Mesenteric fat pad (tissue), 1 donor: ENCODE results near the gene GGCT. TPM values are rescaled to one million over a fixed set of nuclear protein-coding genes. Genes with fewer than 3 reads are reported as not detected.
"Not testable (repeated sequence)": the region's sequence is repeated elsewhere in the genome, so short reads cannot be mapped to it uniquely, and the experiment has no call there.

Source experiments
- DNase-seq: peaks from one replicate; pipeline ENCODE4 v3.0.0-alpha.2; 2020; ENCODE audit warnings: low spot score
- total RNA-seq: library from RNA; stranded (reverse); fragmentation: NEBNext Ultra II Directional; extraction: Animal tissue kit (Norgen Biotek cat#: 25700); gene quantifications from one replicate; pipeline ENCODE4 v1.2.1, GENCODE V29; 2021
- donor health status: DM: yes; HTN: yes; CAD: no.

The GGCT gene
- total RNA-seq, 1 donor from 2014 or later: 165 TPM

DNA sequence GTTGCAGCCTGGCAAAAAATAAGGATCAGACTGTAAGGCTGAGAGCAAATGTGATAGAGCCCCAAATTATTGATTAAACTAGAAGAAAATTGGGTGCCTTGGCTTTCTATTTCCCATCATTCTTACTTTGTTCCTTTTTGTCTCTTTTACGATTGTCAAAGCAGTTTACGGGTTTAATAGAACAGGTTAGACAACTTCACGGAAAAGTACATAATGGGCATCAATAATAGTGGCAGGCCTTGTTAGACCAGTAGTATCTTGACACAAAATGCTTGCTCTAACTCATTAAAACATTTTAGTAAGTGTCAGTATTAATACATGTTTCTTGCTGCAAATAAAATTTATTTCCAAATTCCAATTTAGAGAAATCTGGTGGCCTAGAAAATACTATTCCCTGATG, 14.5 kb upstream of the GGCT start:
- no peak for DNase-seq

- no peak for DNase-seq
Observed at GRCh38 chr7:30515761-30516160, 11.1 kb upstream of the GGCT start.

DNA sequence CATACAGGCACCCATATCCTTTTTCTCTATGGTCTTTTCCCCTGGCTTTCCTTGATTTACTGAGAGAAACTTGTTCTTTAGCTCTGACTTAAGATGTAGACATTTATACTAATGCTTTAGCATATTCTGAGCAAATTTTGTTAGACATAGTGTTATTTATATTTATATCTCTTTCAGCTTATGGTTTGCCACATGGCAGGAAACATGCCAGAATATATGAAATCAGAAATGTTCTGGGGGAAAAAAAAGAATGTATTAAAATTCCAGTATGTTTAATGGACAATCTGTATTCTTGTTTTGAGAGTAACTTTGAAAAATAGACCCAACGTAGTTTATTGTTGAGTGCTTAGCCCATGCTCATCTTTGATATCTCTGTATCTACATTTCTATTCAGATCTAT, 10.1 kb upstream of the GGCT start:
- DNase-seq: no peak

DNA sequence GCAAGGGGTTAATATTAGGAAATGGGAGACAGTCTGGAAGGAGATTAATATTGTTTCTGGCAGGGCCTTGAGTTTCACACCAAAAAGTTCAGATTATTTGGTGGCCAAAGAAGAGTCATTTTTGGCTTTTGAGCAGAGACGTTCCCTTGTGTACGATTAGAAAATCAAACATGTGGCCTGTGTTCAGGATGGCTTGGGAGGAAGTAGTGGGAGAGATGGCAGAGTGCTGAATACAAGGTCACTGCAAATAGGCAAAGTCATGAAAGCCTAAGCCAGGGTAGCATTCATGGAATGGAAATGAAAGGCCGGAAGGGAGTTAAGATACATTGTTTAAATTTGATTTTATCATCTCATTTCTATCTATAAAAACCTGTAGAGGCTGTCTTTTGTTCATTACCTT, 9.5 kb upstream of the GGCT start:
- DNase-seq: no peak

- no peak for DNase-seq
Observed at GRCh38 chr7:30513762-30514161, 9.1 kb upstream of the GGCT start.

- DNase-seq: no peak
Observed at GRCh38 chr7:30511973-30512662, 7.5 kb upstream of the GGCT start.

DNA sequence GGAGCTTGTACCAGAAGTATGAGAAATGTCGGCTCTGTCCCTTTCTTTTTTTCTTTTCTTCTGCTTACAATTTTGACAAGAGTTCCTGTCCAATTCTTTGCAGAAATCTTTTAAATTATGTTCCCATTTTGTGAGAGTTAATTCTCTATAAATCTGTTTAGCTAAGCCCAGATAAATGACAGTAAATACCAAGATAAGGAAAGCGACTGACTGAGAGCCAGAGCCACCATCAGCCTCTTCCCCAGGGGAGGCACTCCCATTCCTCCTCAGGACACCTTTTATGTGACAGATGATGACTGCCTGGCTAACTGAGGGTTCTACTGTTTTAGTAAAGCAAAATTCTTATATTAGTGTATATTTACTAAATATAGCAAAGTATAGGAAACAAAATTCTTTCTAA, 6.9 kb upstream of the GGCT start:
- no peak for DNase-seq

GRCh38 chr7:30510124-30511075, 5.8 kb upstream of the GGCT start:
- DNase-seq: no peak

DNA sequence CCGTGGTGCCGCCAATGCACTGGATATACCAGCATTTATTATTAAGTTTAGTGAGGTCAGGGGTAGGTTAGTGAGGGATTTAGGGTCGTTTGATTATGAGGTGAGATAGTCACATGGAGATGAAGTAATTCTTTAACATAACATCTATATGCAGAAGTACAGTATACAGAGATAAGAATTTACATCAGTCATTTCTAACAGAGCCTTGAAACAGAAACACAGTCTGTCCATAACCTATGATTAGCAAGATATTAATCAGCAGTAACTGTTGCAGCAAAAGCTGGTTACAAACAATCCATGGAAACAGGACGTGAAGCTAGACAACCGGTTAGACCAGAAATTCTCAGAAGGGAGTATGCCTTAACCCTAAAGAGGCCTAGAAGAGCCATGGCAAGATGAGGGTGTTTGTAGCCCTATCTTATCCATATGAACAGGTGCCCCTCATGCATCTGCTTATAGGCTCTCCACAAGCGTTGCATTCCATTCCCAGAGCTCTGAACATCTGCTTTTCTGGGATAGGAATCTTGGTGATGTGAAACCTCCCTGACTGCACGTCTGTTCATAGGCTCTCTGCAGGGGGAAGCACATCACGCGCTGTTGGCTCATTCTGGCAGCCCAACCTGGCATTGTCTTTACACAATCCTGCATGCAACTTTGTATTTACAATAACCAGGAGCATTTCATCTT, 4.7 kb upstream of the GGCT start:
- not testable (repeated sequence) for DNase-seq

DNA sequence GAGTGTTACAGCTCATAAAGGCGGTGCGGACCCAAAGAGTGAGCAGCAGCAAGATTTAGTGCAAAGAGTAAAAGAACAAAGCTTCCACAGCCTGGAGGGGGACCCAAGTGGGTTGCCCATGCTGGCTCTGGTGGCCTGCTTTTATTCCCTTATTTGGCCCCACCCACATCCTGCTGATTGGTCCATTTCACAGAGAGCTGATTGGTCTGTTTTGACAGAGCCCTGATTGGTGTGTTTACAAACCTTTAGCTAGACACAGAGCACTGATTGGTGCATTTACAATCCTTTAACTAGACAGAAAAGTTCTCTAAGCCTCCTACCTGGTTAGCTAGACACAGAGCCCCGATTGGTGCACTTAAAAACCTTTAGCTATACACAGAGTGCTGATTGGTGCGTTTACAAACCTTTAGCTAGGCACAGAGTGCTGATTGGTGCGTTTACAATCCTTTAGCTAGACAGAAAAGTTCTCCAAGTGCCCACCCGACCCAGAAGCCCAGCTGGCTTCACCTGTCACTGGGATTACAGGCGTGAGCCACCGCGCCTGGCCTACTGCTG, 2.8 kb upstream of the GGCT start:
- not testable (repeated sequence) for DNase-seq

GRCh38 chr7:30505174-30505697, 607 bp upstream of the GGCT start:
- no peak for DNase-seq

GRCh38 chr7:30503274-30504212, 1.1 kb downstream of the GGCT start:
- DNase-seq: no peak

DNA sequence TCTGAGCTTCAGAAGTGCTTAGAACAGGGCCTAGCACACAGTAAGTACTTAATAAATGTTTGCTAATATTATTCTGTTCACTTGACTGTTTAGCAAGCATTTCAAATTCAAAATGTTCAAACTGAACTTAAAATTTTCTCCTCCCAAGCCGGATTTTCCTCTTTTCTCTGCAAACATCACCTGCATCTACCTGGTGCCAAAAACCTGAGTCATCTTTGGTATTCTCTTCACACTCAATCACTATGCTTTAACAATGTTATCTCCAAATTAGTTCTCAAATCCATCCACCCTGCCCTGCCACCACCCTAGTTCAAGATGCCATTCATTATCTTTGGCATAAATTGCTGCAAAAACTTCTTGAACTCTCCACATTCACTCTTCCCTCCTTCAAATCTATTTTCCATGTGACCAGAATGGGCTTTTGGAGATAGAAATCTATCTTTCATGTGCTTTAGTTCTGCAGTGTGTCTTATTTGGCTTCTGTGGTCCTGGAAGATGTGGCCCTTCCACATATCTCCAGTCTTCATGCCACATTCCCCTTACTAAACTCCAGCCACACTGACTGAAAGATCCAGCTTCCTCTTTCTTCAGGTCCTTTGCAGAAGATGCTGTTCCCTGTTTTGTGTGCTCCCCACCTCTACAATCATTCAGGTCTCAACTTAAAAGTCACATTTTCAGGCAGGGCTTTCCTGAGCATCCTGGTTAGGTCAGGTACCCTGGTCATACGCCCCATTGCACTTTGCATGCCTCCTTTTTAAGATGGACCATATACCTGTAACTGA, 2.0 kb downstream of the GGCT start:
- no peak for DNase-seq

DNA sequence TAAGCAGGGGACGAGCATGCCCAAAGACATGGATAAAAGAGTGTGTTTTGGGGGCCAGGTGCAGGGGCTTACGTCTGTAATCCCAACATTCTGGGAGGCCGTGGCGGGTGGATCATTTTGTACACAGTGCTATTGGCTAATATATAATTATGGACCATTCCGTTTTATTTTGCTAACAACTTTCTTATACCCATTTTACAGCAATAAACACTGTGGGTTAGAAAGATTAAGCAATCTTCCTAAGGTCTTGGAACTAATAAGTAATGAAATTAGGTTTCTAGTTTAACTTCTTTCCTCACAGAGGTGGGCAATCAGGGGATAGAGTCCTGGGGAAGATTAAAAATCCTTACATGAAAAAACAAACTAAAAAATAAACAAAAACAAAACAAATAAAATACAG, 3.4 kb downstream of the GGCT start:
- DNase-seq: no peak

GRCh38 chr7:30493228-30493627, 11.4 kb downstream of the GGCT start:
- no peak for DNase-seq

GRCh38 chr7:30491417-30491816, 13.2 kb downstream of the GGCT start:
- DNase-seq: no peak

DNA sequence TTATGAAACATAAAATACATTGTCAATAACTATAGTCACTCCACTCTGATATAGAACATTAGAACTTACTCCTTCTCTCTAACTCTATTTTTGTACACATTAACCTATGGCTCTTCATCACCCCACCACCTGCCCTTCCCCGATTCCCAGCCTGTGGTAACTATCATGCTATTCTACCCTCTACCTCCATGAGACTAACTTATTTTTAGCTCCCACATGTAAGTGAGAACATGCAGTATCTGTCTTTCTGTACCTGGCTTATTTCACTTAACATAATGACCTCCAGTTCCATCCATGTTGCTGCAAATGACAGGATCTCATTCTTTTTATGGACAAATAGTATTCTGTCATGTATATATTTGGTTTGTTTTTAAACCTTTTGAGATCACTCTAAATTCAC, 17.3 kb downstream of the GGCT start:
- no peak for DNase-seq

- no peak for DNase-seq
Observed at GRCh38 chr7:30485667-30486066, 19.0 kb downstream of the GGCT start.

DNA sequence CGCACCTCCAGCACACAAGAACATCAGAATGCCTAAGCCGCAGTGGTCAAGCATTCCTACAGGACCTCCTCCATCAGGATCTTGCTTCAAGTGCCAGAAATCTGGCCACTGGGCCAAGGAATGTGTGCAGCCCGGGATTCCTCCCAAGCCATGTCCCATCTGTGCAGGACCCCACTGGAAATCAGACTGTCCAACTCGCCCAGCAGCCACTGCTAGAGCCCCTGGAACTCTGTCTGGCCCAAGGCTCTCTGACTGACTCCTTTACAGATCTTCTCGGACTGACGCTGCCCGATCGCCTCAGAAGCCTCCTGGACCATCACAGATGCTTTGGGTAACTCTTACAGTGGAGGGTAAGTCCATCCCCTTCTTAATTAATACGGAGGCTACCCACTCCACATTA, 23.2 kb downstream of the GGCT start:
- DNase-seq: not testable (repeated sequence)
